GM18511 (cell line): ENCODE data around the gene VPS36.
"Not testable (repeated sequence)": the region's sequence is repeated elsewhere in the genome, so short reads cannot be mapped to it uniquely, and the experiment has no call there.

Experiments used
- ATAC-seq: cut with Tn5 transposase; IDR thresholded peaks from one replicate; pipeline ENCODE4 v1.9.1; 2021; ENCODE audit warnings: mild to moderate bottlenecking, moderate library complexity; ENCODE audit not compliant: unreplicated experiment

The VPS36 gene, protein sequence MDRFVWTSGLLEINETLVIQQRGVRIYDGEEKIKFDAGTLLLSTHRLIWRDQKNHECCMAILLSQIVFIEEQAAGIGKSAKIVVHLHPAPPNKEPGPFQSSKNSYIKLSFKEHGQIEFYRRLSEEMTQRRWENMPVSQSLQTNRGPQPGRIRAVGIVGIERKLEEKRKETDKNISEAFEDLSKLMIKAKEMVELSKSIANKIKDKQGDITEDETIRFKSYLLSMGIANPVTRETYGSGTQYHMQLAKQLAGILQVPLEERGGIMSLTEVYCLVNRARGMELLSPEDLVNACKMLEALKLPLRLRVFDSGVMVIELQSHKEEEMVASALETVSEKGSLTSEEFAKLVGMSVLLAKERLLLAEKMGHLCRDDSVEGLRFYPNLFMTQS

GRCh38 chr13:52450012-52450792 lies at the start of gene VPS36:
Gene VPS36, minus strand, starts transcription at chr13:52450634. Its CDS starts 40 bp downstream, at chr13:52450594.
- ATAC-seq, result peak; percentile 68

DNA sequence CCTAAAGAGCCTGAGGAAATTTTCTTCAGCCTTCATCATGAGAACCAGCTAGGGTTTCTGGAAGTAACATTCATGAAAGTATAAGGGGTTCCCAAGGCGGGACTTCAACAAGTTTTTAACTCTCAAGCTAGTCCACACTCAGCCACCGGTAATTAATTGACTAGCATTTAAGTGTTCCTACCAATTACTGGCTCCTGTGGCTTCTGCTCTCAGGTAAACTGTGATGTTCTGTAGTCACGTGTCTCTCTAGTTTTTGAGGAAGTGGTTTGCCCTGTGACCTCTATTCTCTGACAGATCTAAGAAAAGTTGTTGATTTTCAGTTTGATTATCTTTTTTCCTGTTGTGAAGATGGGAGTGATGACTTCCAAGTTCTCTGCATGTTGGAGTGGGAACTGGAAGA lies 47.5 kb upstream of the VPS36 start:
- ATAC-seq, result peak; percentile 85

- not testable (repeated sequence) for ATAC-seq
These were observed 43.8 kb upstream of the VPS36 start for GRCh38 chr13:52494241-52494640.

- not testable (repeated sequence) for ATAC-seq
These were observed 40.6 kb upstream of the VPS36 start for GRCh38 chr13:52491015-52491414.

- ATAC-seq, result not testable (repeated sequence)
These were observed 38.3 kb upstream of the VPS36 start for GRCh38 chr13:52488763-52489162.

- ATAC-seq, result not testable (repeated sequence)
These were observed 36.6 kb upstream of the VPS36 start for GRCh38 chr13:52487078-52487477.

DNA sequence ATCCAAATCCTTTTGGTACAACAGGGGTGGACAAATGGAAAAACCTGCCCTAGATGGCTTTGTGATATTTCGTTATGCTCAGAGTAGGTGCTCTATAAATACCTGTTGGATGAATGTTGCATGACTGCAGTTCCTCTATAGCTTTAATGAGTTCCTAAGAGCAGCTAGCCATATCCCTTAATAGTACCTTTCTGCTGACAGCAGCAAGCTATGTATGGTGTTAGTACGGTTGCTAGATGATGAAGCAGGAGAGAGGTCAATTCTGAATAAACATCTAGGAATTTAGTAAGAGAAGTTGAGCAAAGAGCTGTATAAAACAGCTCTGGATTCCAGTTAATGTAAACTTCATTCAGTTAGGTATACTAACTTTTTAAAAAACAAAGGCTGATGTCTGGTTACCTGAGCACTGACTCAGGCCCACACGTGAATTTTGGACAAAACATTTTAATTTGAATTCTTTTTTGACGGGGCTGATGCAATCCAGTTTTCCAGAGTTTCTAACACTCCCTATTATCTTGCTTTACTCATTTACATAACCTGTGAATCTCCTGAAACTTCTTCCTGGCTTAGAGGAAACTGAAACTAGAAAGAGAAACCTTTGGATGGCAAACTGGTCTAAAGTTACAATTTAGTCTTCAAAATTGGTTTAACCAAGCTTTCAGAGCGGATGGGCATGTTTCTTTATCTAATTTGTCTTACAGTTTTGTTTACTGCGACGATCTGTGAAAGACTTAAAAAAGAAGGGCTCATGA lies 30.4 kb upstream of the VPS36 start:
- ATAC-seq, result not testable (repeated sequence)

DNA sequence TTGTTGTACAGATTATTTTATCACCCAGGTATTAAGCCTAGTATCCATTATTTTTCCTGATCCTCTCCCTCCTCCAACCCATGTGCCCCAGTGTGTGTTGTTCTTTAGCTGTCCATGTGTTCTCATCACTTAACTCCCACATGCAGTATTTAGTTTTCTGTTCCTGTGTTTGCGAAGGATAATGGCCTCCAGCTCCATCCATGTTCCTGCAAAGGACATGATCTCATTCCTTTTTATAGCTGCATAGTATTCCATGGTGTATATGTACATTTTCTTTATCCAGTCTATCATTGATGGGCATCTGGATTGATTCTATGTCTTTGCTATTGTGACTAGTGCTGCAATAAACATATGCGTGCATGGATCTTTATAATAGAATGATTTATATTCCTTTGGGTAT lies 18.1 kb upstream of the VPS36 start:
- not testable (repeated sequence) for ATAC-seq

DNA sequence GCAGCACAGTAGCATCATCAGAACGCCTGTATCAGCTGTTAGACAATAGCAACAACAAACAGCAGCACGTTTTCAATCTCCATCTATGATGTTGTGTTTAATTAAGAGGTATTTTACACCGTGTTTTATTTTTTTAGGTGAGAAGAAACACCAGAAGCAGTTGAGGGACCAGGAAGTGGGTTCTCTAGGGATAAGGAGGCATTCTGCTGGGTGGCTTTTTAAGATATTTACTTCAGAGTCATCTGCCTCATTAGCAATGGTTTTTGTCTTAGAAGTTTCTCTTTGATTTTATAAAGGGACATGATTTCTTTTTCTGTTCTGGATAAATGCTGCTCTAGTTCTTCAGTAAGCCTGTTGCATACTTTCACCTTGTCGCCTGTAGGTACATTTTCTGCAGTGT lies 13.1 kb upstream of the VPS36 start:
- no peak for ATAC-seq

DNA sequence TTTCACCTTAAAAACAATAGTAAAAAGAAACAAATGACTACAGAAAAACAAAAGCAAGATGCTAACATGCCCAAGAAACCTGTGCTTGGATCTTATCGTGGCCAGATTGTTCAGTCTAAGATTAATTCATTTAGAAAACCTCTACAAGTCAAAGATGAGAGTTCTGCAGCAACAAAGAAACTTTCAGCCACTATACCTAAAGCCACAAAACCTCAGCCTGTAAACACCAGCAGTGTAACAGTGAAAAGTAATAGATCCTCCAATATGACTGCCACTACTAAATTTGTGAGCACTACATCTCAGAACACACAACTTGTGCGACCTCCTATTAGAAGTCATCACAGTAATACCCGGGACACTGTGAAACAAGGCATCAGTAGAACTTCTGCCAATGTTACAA lies 10.8 kb upstream of the VPS36 start:
- ATAC-seq, result no peak

DNA sequence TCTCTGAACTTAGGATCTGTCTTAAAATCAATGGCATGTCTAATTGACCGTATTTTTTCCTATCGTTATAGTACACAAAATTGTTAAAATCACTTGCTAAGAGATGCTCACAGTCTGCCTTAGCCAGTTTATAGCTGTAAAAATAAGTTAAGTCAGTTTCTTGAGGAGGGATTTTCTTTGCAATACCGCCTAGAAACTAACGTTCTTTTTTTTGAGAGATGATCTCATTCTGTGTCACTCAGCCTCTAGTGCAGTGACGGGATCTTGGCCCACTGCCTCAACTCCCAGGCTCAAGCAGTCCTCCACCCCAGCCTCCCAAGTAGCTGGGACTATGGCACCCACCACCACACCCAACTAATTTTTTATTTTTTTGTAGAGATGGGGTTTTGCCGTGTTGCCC lies 9.2 kb upstream of the VPS36 start:
- ATAC-seq, result no peak

DNA sequence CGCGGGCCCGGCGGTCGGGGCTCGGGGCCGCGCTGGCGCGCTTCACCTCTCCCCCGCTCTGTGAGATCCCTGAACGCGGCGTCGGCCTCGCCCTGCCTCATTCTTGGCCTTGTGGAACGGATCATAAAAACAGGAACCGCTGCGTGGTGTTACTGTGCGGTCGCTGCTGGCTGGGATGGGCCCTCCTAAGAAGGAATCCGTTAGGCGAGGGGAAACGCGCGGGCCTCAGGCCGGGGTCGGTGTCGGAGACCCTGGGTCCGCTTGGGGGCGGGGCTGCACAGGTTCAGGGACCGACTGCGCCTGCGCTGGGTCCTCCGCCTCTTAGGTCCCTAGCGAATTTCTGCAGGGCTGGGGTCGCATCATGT lies 5.2 kb upstream of the VPS36 start:
- ATAC-seq, result peak; percentile 48

GRCh38 chr13:52454820-52455676 lies 4.6 kb upstream of the VPS36 start, which contains the start of gene CKAP2:
Gene CKAP2, plus strand, starts transcription at chr13:52455478. Its CDS starts 79 bp downstream, at chr13:52455557.
- peak; percentile 79 for ATAC-seq

DNA sequence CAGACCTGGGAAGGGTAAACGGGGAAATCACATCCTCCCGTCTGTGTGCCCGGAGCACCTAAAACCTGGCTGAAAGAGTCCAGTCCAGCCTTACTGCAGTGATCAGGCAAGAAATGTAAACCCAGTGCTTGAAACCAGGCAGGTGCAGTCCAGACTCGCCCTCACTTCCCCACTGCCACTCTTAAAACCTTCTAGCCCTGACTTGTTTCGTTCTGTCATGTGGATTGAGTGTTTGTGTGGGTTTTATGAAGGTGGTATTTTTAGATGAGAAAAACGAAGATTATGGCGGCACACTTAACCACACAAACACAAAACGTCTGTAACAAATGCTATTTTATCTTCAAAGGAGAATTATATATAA lies 4.0 kb upstream of the VPS36 start:
- ATAC-seq, result peak; percentile 33

GRCh38 chr13:52452470-52452869 lies 2.0 kb upstream of the VPS36 start:
- ATAC-seq, result no peak

- no peak for ATAC-seq
These were observed 836 bp upstream of the VPS36 start for GRCh38 chr13:52451135-52451804.

DNA sequence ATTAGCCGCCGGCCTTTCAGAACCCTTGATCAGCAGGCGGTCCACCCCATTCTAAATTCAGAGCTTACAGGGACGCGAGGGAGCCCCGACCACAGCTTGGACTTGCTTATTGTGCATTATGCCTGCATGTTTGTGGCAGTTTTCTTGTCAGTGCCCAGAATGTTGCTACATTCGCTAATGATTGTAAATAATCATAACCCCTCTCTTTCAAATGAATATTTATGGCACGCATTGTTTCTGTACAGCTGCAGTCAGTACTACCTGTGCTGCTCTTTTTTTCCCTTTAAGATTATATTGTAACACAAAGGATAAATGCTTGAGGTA lies 321 bp upstream of the VPS36 start:
- no peak for ATAC-seq

DNA sequence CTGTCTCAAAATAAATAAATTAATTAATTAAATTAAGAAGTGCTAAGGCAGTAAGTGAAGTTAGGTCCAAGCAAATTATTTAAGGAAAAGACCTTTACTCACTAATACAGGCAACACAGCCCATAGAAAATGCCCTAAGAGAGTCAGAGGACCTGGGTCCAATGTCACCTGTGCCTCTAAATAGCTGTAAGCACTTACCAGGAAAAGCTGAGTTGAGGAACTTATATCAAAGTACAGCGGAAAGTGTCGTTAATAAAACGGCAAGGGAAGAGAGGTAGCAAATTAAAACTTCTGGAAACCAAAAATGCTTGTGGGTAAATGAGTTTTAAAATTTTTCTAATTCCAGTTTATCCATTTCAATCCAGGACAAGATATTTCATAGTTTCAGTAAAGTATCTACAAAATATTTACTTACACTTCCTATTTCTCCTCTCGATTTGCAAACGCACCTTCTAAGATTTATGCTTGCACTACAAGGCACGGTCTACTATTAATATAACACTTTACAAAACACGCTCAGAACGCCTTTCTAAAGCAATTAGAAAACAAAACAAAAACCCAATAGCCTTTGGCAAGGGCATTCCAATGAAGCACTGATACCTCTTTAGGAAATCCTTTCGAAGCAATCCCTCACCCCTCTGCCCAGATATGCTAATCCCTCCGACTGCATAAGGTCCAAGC lies 963 bp downstream of the VPS36 start:
- ATAC-seq, result no peak

DNA sequence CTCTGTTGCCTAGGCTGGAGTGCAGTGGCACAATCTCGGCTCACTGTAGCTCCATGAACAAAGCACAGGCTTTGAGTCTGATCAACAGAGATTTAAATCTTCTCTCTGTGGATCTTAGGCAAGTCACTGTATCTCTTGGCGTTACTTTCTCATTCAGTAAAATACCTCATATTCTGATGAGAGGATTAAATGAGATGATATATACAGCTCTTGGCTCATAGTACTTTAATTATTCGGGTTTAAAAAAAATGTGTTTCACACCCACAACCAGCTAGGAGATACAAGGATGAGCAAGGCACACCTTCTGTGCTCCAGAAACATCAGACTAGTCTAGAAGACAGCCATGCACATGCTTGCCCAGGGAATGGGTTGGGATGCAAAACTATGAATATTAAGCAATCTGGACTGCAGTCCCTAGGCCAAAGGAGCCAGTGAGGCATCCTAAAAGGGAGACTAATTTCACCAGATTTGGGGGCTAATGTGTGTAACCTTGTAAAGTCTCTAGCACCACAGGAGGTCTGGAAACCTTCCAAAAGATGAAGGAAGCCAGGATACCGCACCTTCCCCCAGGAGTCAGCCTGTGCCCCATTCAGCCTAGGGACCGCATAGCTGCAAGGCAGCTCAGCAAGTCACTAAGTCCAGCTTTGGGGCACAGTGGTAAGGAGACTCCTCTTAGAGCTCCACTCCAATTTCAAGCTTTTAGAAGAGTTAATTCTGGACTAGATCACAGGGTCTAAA lies 2.5 kb downstream of the VPS36 start:
- no peak for ATAC-seq
